GM23338 (cell line): ENCODE results near the gene SPA17. TPM values are rescaled to one million over a fixed set of nuclear protein-coding genes. Genes with fewer than 3 reads are reported as not detected.

ENCODE experiments used
- ATAC-seq: fragments of 200-7000 bp; cut with Tn5 transposase; 3 replicates; pipeline ENCODE4 v1.9.1; 2020
- DNase-seq: peaks from one replicate; pipeline ENCODE4 v3.0.0-alpha.2; 2015; ENCODE audit warnings: low spot score
- H2AFZ ChIP-seq: fragments of 200-600 bp; sonication (generic); 2 replicates; pipeline ENCODE4 v1.8.0; 2016; ENCODE audit warnings: antibody characterized with exemption, mild to moderate bottlenecking, moderate library complexity
- H3F3A ChIP-seq: fragments of 200-600 bp; sonication (generic); replicated peaks from 2 replicates; pipeline ENCODE4 v1.8.0; 2017; ENCODE audit warnings: antibody characterized with exemption, mixed run types, low read depth
- H3K27ac ChIP-seq: fragments of 200-600 bp; sonication (generic); 2 replicates; pipeline ENCODE4 v1.6.1; 2016; ENCODE audit warnings: low read depth
- H3K27me3 ChIP-seq: fragments of 200-600 bp; sonication (generic); 2 replicates; pipeline ENCODE4 v1.8.0; 2016; ENCODE audit warnings: mild to moderate bottlenecking, mixed run types, moderate library complexity; ENCODE audit not compliant: insufficient read depth
- H3K36me3 ChIP-seq: fragments of 200-600 bp; sonication (generic); 2 replicates; pipeline ENCODE4 v1.8.0; 2016; ENCODE audit warnings: mild to moderate bottlenecking; ENCODE audit not compliant: insufficient read depth
- H3K4me1 ChIP-seq: fragments of 200-600 bp; sonication (generic); 2 replicates; pipeline ENCODE4 v1.8.0; 2016; ENCODE audit warnings: mild to moderate bottlenecking, moderate library complexity; ENCODE audit not compliant: insufficient read depth
- H3K4me2 ChIP-seq: fragments of 200-600 bp; sonication (generic); 2 replicates; pipeline ENCODE4 v1.7.1; 2017; ENCODE audit warnings: mixed run types
- H3K4me3 ChIP-seq: fragments of 200-600 bp; sonication (generic); 2 replicates; pipeline ENCODE4 v1.6.1; 2016; ENCODE audit warnings: mixed run types
- H3K79me2 ChIP-seq: fragments of 200-600 bp; sonication (generic); replicated peaks from 2 replicates; pipeline ENCODE4 v1.8.0; 2017; ENCODE audit warnings: mild to moderate bottlenecking; ENCODE audit not compliant: insufficient read depth
- H3K9me2 ChIP-seq: fragments of 200-600 bp; sonication (generic); 2 replicates; pipeline ENCODE4 v1.8.0; 2017; ENCODE audit not compliant: insufficient read depth
- H4K20me1 ChIP-seq: fragments of 200-600 bp; sonication (generic); replicated peaks from 2 replicates; pipeline ENCODE4 v1.8.0; 2017; ENCODE audit warnings: mild to moderate bottlenecking; ENCODE audit not compliant: insufficient read depth
- H3K27ac Mint-ChIP-seq: 2 replicates; pipeline ENCODE4 v1.8.0; 2020; ENCODE audit warnings: inconsistent platforms, mild to moderate bottlenecking, moderate library complexity, mixed read lengths
- H3K27me3 Mint-ChIP-seq: 3 replicates; pipeline ENCODE4 v1.8.0; 2022; ENCODE audit warnings: low read depth, mild to moderate bottlenecking, moderate library complexity, mixed read lengths, inconsistent platforms; ENCODE audit not compliant: insufficient read depth, poor library complexity
- H3K36me3 Mint-ChIP-seq: 3 replicates; pipeline ENCODE4 v1.8.0; 2021; ENCODE audit warnings: low read depth, mild to moderate bottlenecking, inconsistent platforms, moderate library complexity, mixed read lengths
- H3K4me1 Mint-ChIP-seq: 3 replicates; pipeline ENCODE4 v1.8.0; 2020; ENCODE audit warnings: mild to moderate bottlenecking, inconsistent platforms, mixed read lengths
- H3K4me3 Mint-ChIP-seq: 3 replicates; pipeline ENCODE4 v1.8.0; 2021; ENCODE audit warnings: moderate library complexity, mild to moderate bottlenecking, inconsistent platforms, mixed read lengths
- H3K9me3 Mint-ChIP-seq: 3 replicates; pipeline ENCODE4 v1.8.0; 2020; ENCODE audit warnings: moderate library complexity, mild to moderate bottlenecking, inconsistent platforms, mixed read lengths
- EZH2 ChIP-seq: fragments of 200-600 bp; sonication (generic); IDR thresholded peaks from one replicate; pipeline ENCODE4 v1.8.0; 2017; ENCODE audit warnings: antibody characterized with exemption, mild to moderate bottlenecking, low read depth; ENCODE audit not compliant: unreplicated experiment
- EZH2phosphoT487 ChIP-seq: fragments of 200-600 bp; sonication (generic); IDR thresholded peaks from one replicate; pipeline ENCODE4 v1.8.1; 2018; ENCODE audit warnings: antibody characterized with exemption; ENCODE audit not compliant: unreplicated experiment
- ZNF462 ChIP-seq: fragments of 250-450 bp; sonication (Bioruptor Pico); IDR thresholded peaks from 2 replicates; pipeline ENCODE4 v1.5.0; 2020; ENCODE audit warnings: mild to moderate bottlenecking, moderate library complexity
- polyA plus RNA-seq: library from polyadenylated mRNA; unstranded; fragments of >200 nt; fragmentation: Nextera tagmentation; extraction: Ambion mirVana; gene quantifications from 2 replicates; pipeline ENCODE4 v1.2.1, GENCODE V29; 2016
- total RNA-seq: library from RNA; depleted of rRNA; stranded (reverse); fragments of >200 nt; shearing (Covaris generic); gene quantifications from 2 replicates; pipeline ENCODE4 v1.2.3, GENCODE V29; 2014
- TF ChIP-seq, protein P1 (sequence below), 2 experiments: fragments of 200-600 bp in 1 of 2; sonication (generic) in 1 of 2; conservative IDR thresholded peaks; 2 replicates each; pipeline versions ENCODE4 v1.5.1 to v1.6.1; 2016 to 2017; ENCODE audit warnings: antibody characterized with exemption in 2 of 2, low read depth in 2 of 2, mild to moderate bottlenecking in 2 of 2, moderate library complexity in 1 of 2

SPA17 gene
- total and polyA plus RNA-seq, 2 experiments from 2014 or later: 3.2 to 14.9 TPM

DNA sequence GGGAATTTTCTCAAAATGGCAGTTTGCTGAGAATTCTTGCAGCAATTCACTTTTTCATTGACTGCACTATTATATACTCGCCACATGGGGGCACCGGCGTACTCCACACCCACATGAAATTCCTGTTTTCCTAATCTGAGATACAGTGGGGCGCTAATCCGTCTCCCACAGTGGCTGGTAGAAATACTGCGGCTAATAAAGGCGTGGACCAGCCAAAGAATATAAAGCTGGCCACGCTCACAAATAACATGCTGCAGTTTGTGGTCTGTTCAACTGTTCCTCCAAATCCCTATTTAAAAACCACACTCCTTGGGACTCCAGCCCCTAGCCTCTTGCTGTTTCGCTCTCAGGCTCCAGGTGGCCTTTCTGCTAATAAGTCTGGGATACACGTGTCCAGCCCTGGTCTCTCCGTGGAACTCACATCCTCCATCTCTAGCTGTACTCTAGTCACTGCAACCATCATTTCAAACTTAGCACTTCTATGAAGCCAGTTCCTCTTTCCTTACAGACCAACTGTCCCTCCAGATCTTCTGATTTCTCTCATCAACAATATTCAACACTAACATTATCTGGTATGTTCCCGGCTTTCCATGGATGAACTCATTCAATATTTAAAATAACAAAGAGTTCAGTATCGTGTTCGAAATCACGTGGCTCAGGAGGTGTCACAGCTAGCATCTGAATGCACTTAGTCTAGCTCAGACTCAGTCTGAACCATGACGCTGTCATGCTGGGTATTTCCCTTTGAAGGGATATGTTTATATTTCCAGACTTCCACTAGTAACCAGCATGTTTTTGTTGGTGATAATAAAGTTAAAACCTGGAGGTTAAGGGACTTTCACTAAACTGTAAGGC lies 29.1 kb upstream of the SPA17 start:
- ATAC-seq (peak; percentile 81), DNase-seq (peak; percentile 89)
- H4K20me1 ChIP-seq: no peaks in the 10 kb centered on the region
- no peaks in the 10 kb centered on the region for H3K79me2 ChIP-seq
- H3K4me3 ChIP-seq: no peak overlapping the region
- no peaks in the 10 kb centered on the region for H3K27me3 ChIP-seq
- Mint-ChIP-seq H3K9me3 (peaks cover 6% of the 10 kb centered on the region; the same call in 1 of the 3 replicates), H3K27ac (no peak overlapping the region), H3K4me1 (peaks cover 6% of the 10 kb centered on the region; the same call in 2 of the 3 replicates), H3K27me3 (peaks cover 2% of the 10 kb centered on the region), H3K36me3 (peaks cover 8% of the 10 kb centered on the region; the same call in 1 of the 3 replicates), H3K4me3 (0 out of 3 replicates have a peak overlapping the region, but pooled peaks have one; percentile 9)
- H2AFZ ChIP-seq: peak overlapping the region; percentile 26; the same call in 1 of the 2 replicates
- H3K36me3 ChIP-seq: no peaks in the 10 kb centered on the region
- H3K27ac ChIP-seq: no peak overlapping the region
- TF ChIP-seq EZH2 (no peak), EZH2phosphoT487 (no peak), ZNF462 (CRISPR knock-in tag) (no peak)
- TF ChIP-seq, protein P1, sequence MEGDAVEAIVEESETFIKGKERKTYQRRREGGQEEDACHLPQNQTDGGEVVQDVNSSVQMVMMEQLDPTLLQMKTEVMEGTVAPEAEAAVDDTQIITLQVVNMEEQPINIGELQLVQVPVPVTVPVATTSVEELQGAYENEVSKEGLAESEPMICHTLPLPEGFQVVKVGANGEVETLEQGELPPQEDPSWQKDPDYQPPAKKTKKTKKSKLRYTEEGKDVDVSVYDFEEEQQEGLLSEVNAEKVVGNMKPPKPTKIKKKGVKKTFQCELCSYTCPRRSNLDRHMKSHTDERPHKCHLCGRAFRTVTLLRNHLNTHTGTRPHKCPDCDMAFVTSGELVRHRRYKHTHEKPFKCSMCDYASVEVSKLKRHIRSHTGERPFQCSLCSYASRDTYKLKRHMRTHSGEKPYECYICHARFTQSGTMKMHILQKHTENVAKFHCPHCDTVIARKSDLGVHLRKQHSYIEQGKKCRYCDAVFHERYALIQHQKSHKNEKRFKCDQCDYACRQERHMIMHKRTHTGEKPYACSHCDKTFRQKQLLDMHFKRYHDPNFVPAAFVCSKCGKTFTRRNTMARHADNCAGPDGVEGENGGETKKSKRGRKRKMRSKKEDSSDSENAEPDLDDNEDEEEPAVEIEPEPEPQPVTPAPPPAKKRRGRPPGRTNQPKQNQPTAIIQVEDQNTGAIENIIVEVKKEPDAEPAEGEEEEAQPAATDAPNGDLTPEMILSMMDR (conservative IDR thresholded peaks at IDR 0.05; ENCODE audit: low read depth in 2 of 2): peak; percentile 83 to 88
- no peaks in the 10 kb centered on the region for H3F3A ChIP-seq
- peaks cover 5% of the 10 kb centered on the region; the same call in 1 of the 2 replicates for H3K9me2 ChIP-seq
- no peaks in the 10 kb centered on the region for H3K4me1 ChIP-seq
- 0 out of 2 replicates have a peak overlapping the region, but pooled peaks have one; percentile 28 for H3K4me2 ChIP-seq
